ENCODE measurements around the gene TMEM119. TPM values are rescaled to one million over a fixed set of nuclear protein-coding genes. Genes with fewer than 3 reads are reported as not detected.

TMEM119 gene
- polyA plus RNA-seq, 1 of the 3 experiments (the other 2 are of a cell fraction) = 25.7 TPM

DNA sequence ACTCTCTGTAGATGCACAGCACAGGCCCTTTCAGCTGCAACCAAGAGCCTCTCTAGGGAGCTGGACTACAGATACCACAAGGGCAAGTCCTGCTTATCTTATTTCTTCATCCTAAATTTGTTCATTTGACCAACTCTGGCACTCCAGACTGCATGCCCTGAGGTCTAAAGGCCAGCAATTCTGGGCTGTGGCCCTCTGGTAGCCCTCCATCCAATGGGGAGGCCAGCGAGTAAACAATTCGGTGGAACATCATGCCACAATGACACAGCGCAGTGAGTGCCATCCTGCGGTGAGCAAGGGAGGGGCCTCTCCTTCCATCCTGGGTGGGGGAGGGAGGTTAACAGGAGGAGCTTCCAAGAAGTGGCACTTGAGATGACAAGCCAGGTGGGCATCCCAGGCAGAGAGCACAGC lies 36.5 kb upstream of the TMEM119 start:
- no peak for DNase-seq
- WGBS (ENCODE audit: low lambda C conversion rate) = 98% methylated on average over 4 of the region's 4 CpGs
- CTCF ChIA-PET = interaction anchor here (1.1 to 6.3 kb wide), 2 partner anchors 15 to 16 kb away, joined by 3 to 36 read pairs; no protein-coding TSS in a partner anchor

More for the DNA sequence above, 36.5 kb upstream of the TMEM119 start:
- POLR2A ChIA-PET = no interaction called here
- TF ChIP-seq MXI1 (IDR thresholded peaks at IDR 0.05; ENCODE audit: low read depth, low read length) (no peak), YY1 (IDR thresholded peaks at IDR 0.05; ENCODE audit: low read depth) (no peak), RAD21 (IDR thresholded peaks at IDR 0.05; ENCODE audit: low read length) (no peak), FOXM1 (IDR thresholded peaks at IDR 0.05; ENCODE audit: low read depth) (no peak), EP300 (IDR thresholded peaks at IDR 0.05; ENCODE audit: borderline replicate concordance in 1 of 2, low read depth in 1 of 2, low read length in 1 of 2) (no peak), EZH2phosphoT487 (IDR thresholded peaks at IDR 0.05; ENCODE audit: borderline replicate concordance, low read depth) (no peak), TAF1 (IDR thresholded peaks at IDR 0.05; ENCODE audit: borderline replicate concordance, low read depth, low read length) (no peak), ELF1 (IDR thresholded peaks at IDR 0.05) (no peak), GABPA (IDR thresholded peaks at IDR 0.05; ENCODE audit: low read depth) (no peak), TCF12 (IDR thresholded peaks at IDR 0.05) (no peak), RFX5 (IDR thresholded peaks at IDR 0.05; ENCODE audit: low read length) (no peak), GATA2 (CRISPR knock-in tag; IDR thresholded peaks at IDR 0.05) (no peak), CHD2 (IDR thresholded peaks at IDR 0.05; ENCODE audit: low read length, partially characterized antibody) (no peak), POLR2AphosphoS5 (IDR thresholded peaks at IDR 0.05; ENCODE audit: low read depth, low read length) (no peak), NRF1 (IDR thresholded peaks at IDR 0.05; ENCODE audit: low read depth, low read length) (no peak), NFIC (IDR thresholded peaks at IDR 0.05; ENCODE audit: borderline replicate concordance) (no peak)
- TF ChIP-seq, protein P1, sequence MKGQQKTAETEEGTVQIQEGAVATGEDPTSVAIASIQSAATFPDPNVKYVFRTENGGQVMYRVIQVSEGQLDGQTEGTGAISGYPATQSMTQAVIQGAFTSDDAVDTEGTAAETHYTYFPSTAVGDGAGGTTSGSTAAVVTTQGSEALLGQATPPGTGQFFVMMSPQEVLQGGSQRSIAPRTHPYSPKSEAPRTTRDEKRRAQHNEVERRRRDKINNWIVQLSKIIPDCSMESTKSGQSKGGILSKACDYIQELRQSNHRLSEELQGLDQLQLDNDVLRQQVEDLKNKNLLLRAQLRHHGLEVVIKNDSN (IDR thresholded peaks at IDR 0.05; ENCODE audit: borderline replicate concordance, low read depth) = no peak
- TF ChIP-seq, protein P2, sequence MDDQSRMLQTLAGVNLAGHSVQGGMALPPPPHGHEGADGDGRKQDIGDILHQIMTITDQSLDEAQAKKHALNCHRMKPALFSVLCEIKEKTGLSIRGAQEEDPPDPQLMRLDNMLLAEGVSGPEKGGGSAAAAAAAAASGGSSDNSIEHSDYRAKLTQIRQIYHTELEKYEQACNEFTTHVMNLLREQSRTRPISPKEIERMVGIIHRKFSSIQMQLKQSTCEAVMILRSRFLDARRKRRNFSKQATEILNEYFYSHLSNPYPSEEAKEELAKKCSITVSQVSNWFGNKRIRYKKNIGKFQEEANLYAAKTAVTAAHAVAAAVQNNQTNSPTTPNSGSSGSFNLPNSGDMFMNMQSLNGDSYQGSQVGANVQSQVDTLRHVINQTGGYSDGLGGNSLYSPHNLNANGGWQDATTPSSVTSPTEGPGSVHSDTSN (IDR thresholded peaks at IDR 0.05) = no peak
- TF ChIP-seq, protein P3, sequence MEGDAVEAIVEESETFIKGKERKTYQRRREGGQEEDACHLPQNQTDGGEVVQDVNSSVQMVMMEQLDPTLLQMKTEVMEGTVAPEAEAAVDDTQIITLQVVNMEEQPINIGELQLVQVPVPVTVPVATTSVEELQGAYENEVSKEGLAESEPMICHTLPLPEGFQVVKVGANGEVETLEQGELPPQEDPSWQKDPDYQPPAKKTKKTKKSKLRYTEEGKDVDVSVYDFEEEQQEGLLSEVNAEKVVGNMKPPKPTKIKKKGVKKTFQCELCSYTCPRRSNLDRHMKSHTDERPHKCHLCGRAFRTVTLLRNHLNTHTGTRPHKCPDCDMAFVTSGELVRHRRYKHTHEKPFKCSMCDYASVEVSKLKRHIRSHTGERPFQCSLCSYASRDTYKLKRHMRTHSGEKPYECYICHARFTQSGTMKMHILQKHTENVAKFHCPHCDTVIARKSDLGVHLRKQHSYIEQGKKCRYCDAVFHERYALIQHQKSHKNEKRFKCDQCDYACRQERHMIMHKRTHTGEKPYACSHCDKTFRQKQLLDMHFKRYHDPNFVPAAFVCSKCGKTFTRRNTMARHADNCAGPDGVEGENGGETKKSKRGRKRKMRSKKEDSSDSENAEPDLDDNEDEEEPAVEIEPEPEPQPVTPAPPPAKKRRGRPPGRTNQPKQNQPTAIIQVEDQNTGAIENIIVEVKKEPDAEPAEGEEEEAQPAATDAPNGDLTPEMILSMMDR (IDR thresholded peaks at IDR 0.05) = no peak
- TF ChIP-seq, protein P4, sequence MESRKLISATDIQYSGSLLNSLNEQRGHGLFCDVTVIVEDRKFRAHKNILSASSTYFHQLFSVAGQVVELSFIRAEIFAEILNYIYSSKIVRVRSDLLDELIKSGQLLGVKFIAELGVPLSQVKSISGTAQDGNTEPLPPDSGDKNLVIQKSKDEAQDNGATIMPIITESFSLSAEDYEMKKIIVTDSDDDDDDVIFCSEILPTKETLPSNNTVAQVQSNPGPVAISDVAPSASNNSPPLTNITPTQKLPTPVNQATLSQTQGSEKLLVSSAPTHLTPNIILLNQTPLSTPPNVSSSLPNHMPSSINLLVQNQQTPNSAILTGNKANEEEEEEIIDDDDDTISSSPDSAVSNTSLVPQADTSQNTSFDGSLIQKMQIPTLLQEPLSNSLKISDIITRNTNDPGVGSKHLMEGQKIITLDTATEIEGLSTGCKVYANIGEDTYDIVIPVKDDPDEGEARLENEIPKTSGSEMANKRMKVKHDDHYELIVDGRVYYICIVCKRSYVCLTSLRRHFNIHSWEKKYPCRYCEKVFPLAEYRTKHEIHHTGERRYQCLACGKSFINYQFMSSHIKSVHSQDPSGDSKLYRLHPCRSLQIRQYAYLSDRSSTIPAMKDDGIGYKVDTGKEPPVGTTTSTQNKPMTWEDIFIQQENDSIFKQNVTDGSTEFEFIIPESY (IDR thresholded peaks at IDR 0.05; ENCODE audit: borderline replicate concordance, low read depth) = no peak
- H3K4me2 ChIP-seq = no peak overlapping the region
- no peaks in the 10 kb centered on the region for H3K79me2 ChIP-seq (ENCODE audit: insufficient read depth)
- peaks cover 52% of the 10 kb centered on the region for H3F3A ChIP-seq (replicated peaks; ENCODE audit: insufficient read depth)
- peaks cover 13 to 17% of the 10 kb centered on the region in 2 experiments; a peak in 3 of 4 replicates for H3K4me1 ChIP-seq (ENCODE audit: control insufficient read depth in 1 of 2, insufficient read depth in 2 of 2, low read depth in 1 of 2, low read length in 1 of 2)
- no peak overlapping the region for H3K9ac ChIP-seq
- H3K4me3 ChIP-seq (ENCODE audit: low read depth in 2 of 2, low read length in 1 of 2) = no peak overlapping the region
- H3K9me2 ChIP-seq = no peaks in the 10 kb centered on the region
- no peak overlapping the region for H3K27ac ChIP-seq (ENCODE audit: low read depth in 2 of 2, low read length in 1 of 2)
- no peaks in the 10 kb centered on the region for H3K9me3 ChIP-seq
- H4K20me1 ChIP-seq (ENCODE audit: insufficient read depth) = no peaks in the 10 kb centered on the region
- H3K36me3 ChIP-seq (replicated peaks in 1 of 2; ENCODE audit: control insufficient read depth in 1 of 2, insufficient read depth in 2 of 2, low read length in 1 of 2) = no peaks in the 10 kb centered on the region
- H3K27me3 ChIP-seq (ENCODE audit: insufficient read depth) = no peaks in the 10 kb centered on the region
- H2AFZ ChIP-seq (ENCODE audit: low read depth) = no peak overlapping the region
